Measurements from ENCODE around the gene GABRR3.

- no peak for TF ChIP-seq POLR2A (IDR thresholded peaks at IDR 0.05; ENCODE audit: low read depth, low read length)
- TF ChIP-seq TAF1 (IDR thresholded peaks at IDR 0.05; ENCODE audit: borderline replicate concordance, low read depth, low read length), result no peak
- no peak for TF ChIP-seq POLR2AphosphoS5 (IDR thresholded peaks at IDR 0.05; ENCODE audit: low read depth, low read length)
Measured at GRCh38 chr3:97938444-97938843, 96.7 kb downstream of the GABRR3 start.
